ENCODE data around the gene AGPAT1.

Gene AGPAT1

DNA sequence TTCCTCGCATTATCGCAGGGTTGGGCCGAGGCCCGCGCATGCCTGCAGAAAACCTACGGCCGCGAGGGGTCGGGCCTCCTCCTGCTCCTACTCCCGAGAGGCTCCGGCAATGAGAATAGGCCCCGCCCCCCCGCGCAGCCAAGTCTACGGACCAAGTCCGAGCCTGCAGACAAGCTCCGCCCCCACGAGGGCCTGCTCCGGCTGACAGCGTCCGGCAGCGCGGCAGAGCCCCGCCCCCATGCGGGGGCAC, 19.7 kb upstream of the AGPAT1 start:
- TF ChIP-seq TAF1 (IDR thresholded peaks at IDR 0.05; ENCODE audit: borderline replicate concordance, insufficient read depth, low read length) (no peak), SIN3A (IDR thresholded peaks at IDR 0.05; ENCODE audit: borderline replicate concordance, insufficient read depth, low read length) (no peak), FOXP2 (optimal IDR thresholded peaks at IDR 0.05; ENCODE audit: borderline replicate concordance, extremely low read depth, extremely low read length, insufficient read depth) (no peak), POLR2AphosphoS5 (IDR thresholded peaks at IDR 0.05; ENCODE audit: low read depth, low read length) (no peak)
- TF ChIP-seq, protein P1, sequence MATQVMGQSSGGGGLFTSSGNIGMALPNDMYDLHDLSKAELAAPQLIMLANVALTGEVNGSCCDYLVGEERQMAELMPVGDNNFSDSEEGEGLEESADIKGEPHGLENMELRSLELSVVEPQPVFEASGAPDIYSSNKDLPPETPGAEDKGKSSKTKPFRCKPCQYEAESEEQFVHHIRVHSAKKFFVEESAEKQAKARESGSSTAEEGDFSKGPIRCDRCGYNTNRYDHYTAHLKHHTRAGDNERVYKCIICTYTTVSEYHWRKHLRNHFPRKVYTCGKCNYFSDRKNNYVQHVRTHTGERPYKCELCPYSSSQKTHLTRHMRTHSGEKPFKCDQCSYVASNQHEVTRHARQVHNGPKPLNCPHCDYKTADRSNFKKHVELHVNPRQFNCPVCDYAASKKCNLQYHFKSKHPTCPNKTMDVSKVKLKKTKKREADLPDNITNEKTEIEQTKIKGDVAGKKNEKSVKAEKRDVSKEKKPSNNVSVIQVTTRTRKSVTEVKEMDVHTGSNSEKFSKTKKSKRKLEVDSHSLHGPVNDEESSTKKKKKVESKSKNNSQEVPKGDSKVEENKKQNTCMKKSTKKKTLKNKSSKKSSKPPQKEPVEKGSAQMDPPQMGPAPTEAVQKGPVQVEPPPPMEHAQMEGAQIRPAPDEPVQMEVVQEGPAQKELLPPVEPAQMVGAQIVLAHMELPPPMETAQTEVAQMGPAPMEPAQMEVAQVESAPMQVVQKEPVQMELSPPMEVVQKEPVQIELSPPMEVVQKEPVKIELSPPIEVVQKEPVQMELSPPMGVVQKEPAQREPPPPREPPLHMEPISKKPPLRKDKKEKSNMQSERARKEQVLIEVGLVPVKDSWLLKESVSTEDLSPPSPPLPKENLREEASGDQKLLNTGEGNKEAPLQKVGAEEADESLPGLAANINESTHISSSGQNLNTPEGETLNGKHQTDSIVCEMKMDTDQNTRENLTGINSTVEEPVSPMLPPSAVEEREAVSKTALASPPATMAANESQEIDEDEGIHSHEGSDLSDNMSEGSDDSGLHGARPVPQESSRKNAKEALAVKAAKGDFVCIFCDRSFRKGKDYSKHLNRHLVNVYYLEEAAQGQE (IDR thresholded peaks at IDR 0.05; ENCODE audit: insufficient read depth in 1 of 2, low read depth in 2 of 2, low read length in 2 of 2) = no peak

DNA sequence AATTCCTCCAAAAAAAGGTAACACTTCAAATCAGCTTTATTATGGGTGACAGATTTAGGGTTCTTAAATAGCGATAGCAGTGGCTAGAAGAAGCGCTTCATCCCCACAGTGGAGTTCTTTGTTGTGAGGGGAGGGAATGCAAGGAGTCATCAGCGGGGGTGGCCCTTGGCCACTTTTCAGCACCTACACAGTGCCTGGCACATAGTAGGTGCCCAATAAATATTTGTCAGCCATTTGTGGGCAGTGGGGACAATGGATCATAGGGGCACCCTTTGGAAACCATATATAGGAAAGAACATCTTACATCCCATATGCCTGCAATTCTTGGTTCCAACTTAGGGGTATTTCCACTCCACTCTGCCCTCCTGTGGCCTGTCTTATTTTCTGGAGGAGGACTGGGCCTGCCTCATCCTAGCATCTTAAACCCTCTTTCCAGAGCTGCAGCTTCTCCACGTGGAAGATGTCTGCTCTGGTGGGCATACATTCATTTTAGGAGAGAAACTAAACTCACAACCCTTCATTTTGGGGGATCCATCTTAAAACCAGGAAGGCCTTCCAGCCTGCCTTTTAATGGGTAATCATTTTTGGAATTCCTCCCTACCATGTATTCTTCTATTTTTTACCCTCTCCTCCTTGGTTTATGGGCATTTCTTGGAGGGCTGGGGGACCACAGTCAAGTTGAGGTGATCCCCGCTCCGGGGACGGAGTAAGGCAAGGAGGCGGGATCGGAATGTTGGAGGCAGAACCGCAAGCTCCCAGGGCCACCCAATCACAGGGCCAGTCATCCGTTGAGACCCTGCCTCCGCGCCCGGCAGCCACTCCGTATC, 19.2 kb upstream of the AGPAT1 start:
- TF ChIP-seq SIN3A (IDR thresholded peaks at IDR 0.05; ENCODE audit: borderline replicate concordance, insufficient read depth, low read length) (no peak), TAF1 (IDR thresholded peaks at IDR 0.05; ENCODE audit: borderline replicate concordance, insufficient read depth, low read length) (no peak), FOXP2 (optimal IDR thresholded peaks at IDR 0.05; ENCODE audit: borderline replicate concordance, extremely low read depth, extremely low read length, insufficient read depth) (no peak), POLR2AphosphoS5 (IDR thresholded peaks at IDR 0.05; ENCODE audit: low read depth, low read length) (peak; percentile 40)
- TF ChIP-seq, protein P1 (IDR thresholded peaks at IDR 0.05; ENCODE audit: insufficient read depth in 1 of 2, low read depth in 2 of 2, low read length in 2 of 2) = no peak; a peak in 1 of 4 replicates

GRCh38 chr6:32194388-32194787, 18.5 kb upstream of the AGPAT1 start:
- TF ChIP-seq FOXP2 (optimal IDR thresholded peaks at IDR 0.05; ENCODE audit: borderline replicate concordance, extremely low read depth, extremely low read length, insufficient read depth) = no peak

- TF ChIP-seq POLR2AphosphoS5 (IDR thresholded peaks at IDR 0.05; ENCODE audit: low read depth, low read length) (no peak; the same call in 1 of the 2 replicates), FOXP2 (optimal IDR thresholded peaks at IDR 0.05; ENCODE audit: borderline replicate concordance, extremely low read depth, extremely low read length, insufficient read depth) (no peak), TAF1 (IDR thresholded peaks at IDR 0.05; ENCODE audit: borderline replicate concordance, insufficient read depth, low read length) (no peak), SIN3A (IDR thresholded peaks at IDR 0.05; ENCODE audit: borderline replicate concordance, insufficient read depth, low read length) (no peak)
- TF ChIP-seq, protein P1 (IDR thresholded peaks at IDR 0.05; ENCODE audit: insufficient read depth in 1 of 2, low read depth in 2 of 2, low read length in 2 of 2) = peak in 1 of 2 experiments; percentile 32; a peak in 1 of 4 replicates
Measured at GRCh38 chr6:32192608-32193039, 16.7 kb upstream of the AGPAT1 start, which contains the start of gene GPSM3. GPSM3 (minus strand) TSS chr6:32192643; CDS start chr6:32192513, 130 bp downstream.

- TF ChIP-seq TAF1 (IDR thresholded peaks at IDR 0.05; ENCODE audit: borderline replicate concordance, insufficient read depth, low read length) (no peak), POLR2AphosphoS5 (IDR thresholded peaks at IDR 0.05; ENCODE audit: low read depth, low read length) (no peak), SIN3A (IDR thresholded peaks at IDR 0.05; ENCODE audit: borderline replicate concordance, insufficient read depth, low read length) (no peak), FOXP2 (optimal IDR thresholded peaks at IDR 0.05; ENCODE audit: borderline replicate concordance, extremely low read depth, extremely low read length, insufficient read depth) (no peak)
- TF ChIP-seq, protein P1 (IDR thresholded peaks at IDR 0.05; ENCODE audit: insufficient read depth in 1 of 2, low read depth in 2 of 2, low read length in 2 of 2) = no peak
Measured at GRCh38 chr6:32191696-32192607, 16.1 kb upstream of the AGPAT1 start.
